Stimulated activated naive CD8-positive, alpha-beta T cell treated with anti-CD3 and anti-CD28 coated beads, Interleukin-15, amount 100 ng/mL, for 72 hours (primary cell): ENCODE data around the gene DGAT2.
A peak's percentile ranks its signal among the peaks of the same experiment; 100 is the strongest.

ENCODE experiments used
- ATAC-seq: fragments of 150-1000 bp; cut with Tn5 transposase; 2 replicates; pipeline ENCODE4 v1.10.0; 2021; ENCODE audit warnings: mild to moderate bottlenecking, moderate library complexity
- DNase-seq, 2 donors: peaks; one replicate each; pipeline ENCODE4 v3.0.0; 2021 to 2022
- H3K27ac Mint-ChIP-seq, 2 donors: one replicate each; pipeline ENCODE4 v1.8.0; 2022; ENCODE audit warnings: mild to moderate bottlenecking in 2 of 2, mixed read lengths in 2 of 2, moderate library complexity in 2 of 2
- H3K27me3 Mint-ChIP-seq: one replicate; pipeline ENCODE4 v1.8.0; 2022; ENCODE audit warnings: mixed read lengths
- H3K4me1 Mint-ChIP-seq: one replicate; pipeline ENCODE4 v1.8.0; 2022; ENCODE audit warnings: mild to moderate bottlenecking, mixed read lengths
- H3K4me3 Mint-ChIP-seq, 2 donors: one replicate each; pipeline ENCODE4 v1.8.0; 2022; ENCODE audit warnings: mild to moderate bottlenecking in 2 of 2, mixed read lengths in 2 of 2, moderate library complexity in 1 of 2
- H3K9me3 Mint-ChIP-seq, 2 donors: one replicate each; pipeline ENCODE4 v1.8.0; 2022; ENCODE audit warnings: mixed read lengths in 2 of 2

DGAT2 gene

GRCh38 chr11:75767228-75767572 is 1.4 kb upstream of the DGAT2 start:
- H3K4me1 Mint-ChIP-seq: peaks cover 28% of the 10 kb centered on the region
- H3K4me3 Mint-ChIP-seq: no peak overlapping the region
- no peak overlapping the region for H3K27ac Mint-ChIP-seq
- no peaks in the 10 kb centered on the region for H3K9me3 Mint-ChIP-seq
- ATAC-seq: no peak
- H3K27me3 Mint-ChIP-seq: peaks cover 32% of the 10 kb centered on the region
- DNase-seq: no peak

GRCh38 chr11:75767793-75768111 is 826 bp upstream of the DGAT2 start:
- Mint-ChIP-seq H3K9me3 (no peaks in the 10 kb centered on the region), H3K4me3 (peak overlapping the region in 1 of 2 donors; percentile 83), H3K4me1 (peaks cover 28% of the 10 kb centered on the region), H3K27ac (peak overlapping the region in 1 of 2 donors; percentile 98), H3K27me3 (peaks cover 32% of the 10 kb centered on the region)
- ATAC-seq: no peak
- no peak for DNase-seq

GRCh38 chr11:75768909-75769771 is 562 bp downstream of the DGAT2 start:
- ATAC-seq (peak; percentile 3), DNase-seq (no peak)
- Mint-ChIP-seq H3K4me3 (peak overlapping the region; percentile 73 to 75), H3K27me3 (peaks cover 32% of the 10 kb centered on the region), H3K27ac (no peak overlapping the region), H3K9me3 (no peaks in the 10 kb centered on the region), H3K4me1 (peaks cover 37% of the 10 kb centered on the region)

- Mint-ChIP-seq H3K4me1 (peaks cover 37% of the 10 kb centered on the region), H3K4me3 (no peak overlapping the region), H3K27me3 (peaks cover 32% of the 10 kb centered on the region), H3K9me3 (no peaks in the 10 kb centered on the region), H3K27ac (no peak overlapping the region)
- no peak for ATAC-seq
- DNase-seq: no peak
These were observed 1.5 kb downstream of the DGAT2 start for GRCh38 chr11:75770102-75770501.

GRCh38 chr11:75771646-75772410 is 3.2 kb downstream of the DGAT2 start:
- Mint-ChIP-seq H3K4me1 (peaks cover 34% of the 10 kb centered on the region), H3K9me3 (no peaks in the 10 kb centered on the region), H3K4me3 (no peak overlapping the region), H3K27ac (no peak overlapping the region), H3K27me3 (peaks cover 32% of the 10 kb centered on the region)
- ATAC-seq (no peak), DNase-seq (no peak)

- ATAC-seq (peak; percentile 84), DNase-seq (peak in 1 of 2 donors; percentile 40)
- peaks cover 32% of the 10 kb centered on the region for H3K4me1 Mint-ChIP-seq
- no peak overlapping the region for H3K4me3 Mint-ChIP-seq
- peak overlapping the region in 1 of 2 donors; percentile 86 for H3K27ac Mint-ChIP-seq
- H3K27me3 Mint-ChIP-seq: peaks cover 24% of the 10 kb centered on the region
- no peaks in the 10 kb centered on the region for H3K9me3 Mint-ChIP-seq
These were observed 5.2 kb downstream of the DGAT2 start for GRCh38 chr11:75773595-75774353.

- H3K27ac Mint-ChIP-seq: no peak overlapping the region
- peaks cover 26% of the 10 kb centered on the region for H3K4me1 Mint-ChIP-seq
- DNase-seq (no peak), ATAC-seq (no peak)
- H3K4me3 Mint-ChIP-seq: no peak overlapping the region
- H3K27me3 Mint-ChIP-seq: peaks cover 13% of the 10 kb centered on the region
- no peaks in the 10 kb centered on the region for H3K9me3 Mint-ChIP-seq
These were observed 6.5 kb downstream of the DGAT2 start for GRCh38 chr11:75775056-75775455.

- no peak overlapping the region for H3K4me3 Mint-ChIP-seq
- no peak overlapping the region for H3K27ac Mint-ChIP-seq
- H3K4me1 Mint-ChIP-seq: peaks cover 26% of the 10 kb centered on the region
These were observed 8.0 kb downstream of the DGAT2 start for GRCh38 chr11:75776546-75776945.

GRCh38 chr11:75777461-75778110 is 9.0 kb downstream of the DGAT2 start:
- no peak for DNase-seq
- H3K27ac Mint-ChIP-seq: peak overlapping the region in 1 of 2 donors; percentile 86
- H3K4me1 Mint-ChIP-seq: peaks cover 26% of the 10 kb centered on the region

More at GRCh38 chr11:75776546-75776945, 8.0 kb downstream of the DGAT2 start:
- Mint-ChIP-seq H3K27me3 (no peaks in the 10 kb centered on the region), H3K9me3 (no peaks in the 10 kb centered on the region)
- ATAC-seq: no peak
- no peak for DNase-seq

GRCh38 chr11:75778962-75779361 is 10.4 kb downstream of the DGAT2 start:
- DNase-seq (no peak), ATAC-seq (no peak)
- Mint-ChIP-seq H3K27me3 (no peaks in the 10 kb centered on the region), H3K4me1 (peaks cover 18% of the 10 kb centered on the region), H3K27ac (no peak overlapping the region), H3K9me3 (no peaks in the 10 kb centered on the region), H3K4me3 (no peak overlapping the region)

More at GRCh38 chr11:75777461-75778110, 9.0 kb downstream of the DGAT2 start:
- Mint-ChIP-seq H3K4me3 (no peak overlapping the region), H3K9me3 (no peaks in the 10 kb centered on the region), H3K27me3 (no peaks in the 10 kb centered on the region)
- ATAC-seq: peak; percentile 59

DNA sequence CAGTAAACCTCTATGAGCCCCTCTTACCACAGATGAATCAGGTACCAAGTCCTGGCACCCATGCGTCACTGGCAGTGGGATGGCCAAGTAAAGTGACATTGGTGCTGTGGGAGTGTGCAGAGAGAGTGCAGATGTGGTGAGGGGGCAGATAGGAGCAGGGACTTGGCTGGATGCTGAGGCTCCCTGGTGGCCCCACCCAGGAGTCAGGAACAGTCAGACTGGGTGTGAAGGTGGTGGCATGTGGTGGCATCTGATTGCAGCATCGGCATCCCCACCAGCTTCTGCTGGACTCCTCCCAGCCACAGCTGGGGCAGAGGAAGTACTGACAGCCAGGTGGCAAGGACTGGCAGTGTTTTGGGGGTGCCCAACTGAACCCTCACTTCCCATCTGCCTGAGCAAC is 11.4 kb downstream of the DGAT2 start:
- no peaks in the 10 kb centered on the region for H3K27me3 Mint-ChIP-seq
- H3K4me1 Mint-ChIP-seq: peaks cover 17% of the 10 kb centered on the region
- no peak overlapping the region for H3K4me3 Mint-ChIP-seq
- DNase-seq (no peak), ATAC-seq (no peak)
- no peaks in the 10 kb centered on the region for H3K9me3 Mint-ChIP-seq
- H3K27ac Mint-ChIP-seq: no peak overlapping the region

DNA sequence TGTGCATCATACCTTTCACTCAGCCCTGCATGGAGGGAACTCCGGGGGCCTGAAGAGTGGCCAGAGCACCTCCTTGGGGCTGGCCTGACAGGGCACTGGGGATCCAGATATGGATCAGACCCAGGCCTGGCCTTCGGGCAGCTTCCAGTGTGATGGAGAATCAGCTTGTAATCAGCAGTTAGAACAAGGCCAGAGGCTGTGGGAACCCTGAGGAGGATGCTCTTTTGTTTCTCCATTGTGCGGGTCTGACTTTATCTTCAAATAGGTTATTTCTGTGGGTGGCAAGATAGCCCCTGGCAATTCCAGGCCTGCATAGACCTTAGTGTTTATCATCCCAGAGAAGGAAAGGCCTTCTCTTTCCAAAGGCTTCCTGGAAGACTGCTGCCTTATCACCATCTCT is 12.3 kb downstream of the DGAT2 start:
- no peaks in the 10 kb centered on the region for H3K9me3 Mint-ChIP-seq
- no peak for DNase-seq
- H3K4me3 Mint-ChIP-seq: no peak overlapping the region
- H3K27me3 Mint-ChIP-seq: no peaks in the 10 kb centered on the region
- peaks cover 17% of the 10 kb centered on the region for H3K4me1 Mint-ChIP-seq
- ATAC-seq: no peak
- H3K27ac Mint-ChIP-seq: no peak overlapping the region

GRCh38 chr11:75781296-75781695 is 12.7 kb downstream of the DGAT2 start:
- no peak for ATAC-seq
- H3K4me3 Mint-ChIP-seq: no peak overlapping the region
- DNase-seq: no peak
- no peaks in the 10 kb centered on the region for H3K9me3 Mint-ChIP-seq
- H3K27ac Mint-ChIP-seq: no peak overlapping the region
- no peaks in the 10 kb centered on the region for H3K27me3 Mint-ChIP-seq
- peaks cover 17% of the 10 kb centered on the region for H3K4me1 Mint-ChIP-seq

DNA sequence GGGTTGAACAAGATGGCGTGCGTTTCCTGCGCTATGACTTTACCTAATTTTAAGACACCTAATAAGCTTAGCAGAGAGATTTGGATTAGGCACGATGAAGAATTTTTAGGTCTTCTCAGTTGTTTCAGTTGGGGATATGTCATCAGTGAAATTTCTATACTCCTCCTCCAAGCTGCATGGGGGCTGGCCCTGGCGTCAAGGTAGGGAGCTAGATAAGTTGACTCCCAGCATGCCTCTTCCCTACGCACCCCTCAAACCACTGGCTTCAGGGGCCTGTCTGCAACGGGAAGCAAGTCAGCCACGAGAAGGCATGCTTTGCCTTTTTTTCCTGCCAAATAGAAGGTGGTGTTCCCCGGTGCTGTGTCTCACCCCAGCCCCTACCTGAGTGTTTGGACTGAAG is 13.3 kb downstream of the DGAT2 start:
- ATAC-seq (no peak), DNase-seq (no peak)
- H3K4me3 Mint-ChIP-seq: no peak overlapping the region
- H3K9me3 Mint-ChIP-seq: no peaks in the 10 kb centered on the region
- no peaks in the 10 kb centered on the region for H3K27me3 Mint-ChIP-seq
- H3K27ac Mint-ChIP-seq: no peak overlapping the region
- H3K4me1 Mint-ChIP-seq: peaks cover 15% of the 10 kb centered on the region

DNA sequence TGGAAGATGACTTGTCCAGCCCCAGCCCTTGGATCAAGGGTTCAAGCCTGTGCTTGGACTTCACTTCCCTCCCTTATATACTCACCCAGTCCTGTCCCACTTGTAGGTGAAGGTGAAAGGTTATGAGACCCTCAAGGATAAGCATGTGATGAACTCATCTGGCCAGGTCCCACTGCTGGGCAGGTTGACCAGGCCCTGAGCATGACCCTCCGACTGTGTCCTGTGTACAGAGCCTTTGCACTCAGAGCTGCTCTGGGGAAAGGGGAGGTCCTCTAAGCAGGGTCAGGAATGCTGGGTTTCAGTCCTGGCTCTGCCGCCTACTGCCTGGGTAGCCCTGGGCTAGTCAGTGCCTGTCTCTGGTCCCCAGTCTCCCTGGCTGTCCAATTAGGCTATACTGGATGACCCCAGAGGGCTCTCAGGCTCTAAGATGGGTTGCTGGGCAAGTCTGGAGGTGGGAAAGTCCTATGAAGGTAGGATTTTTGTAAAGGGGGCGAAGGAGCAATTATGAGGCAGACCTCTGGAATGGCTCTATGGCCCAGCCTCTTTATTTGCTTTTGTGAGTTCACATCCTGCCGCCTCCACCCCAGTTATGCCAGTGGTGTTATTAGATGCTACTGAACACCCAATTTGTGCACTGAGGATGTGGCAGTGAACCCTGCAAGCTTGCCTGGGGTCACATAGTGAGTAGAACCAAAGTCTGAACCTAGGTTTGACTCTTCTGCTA is 14.1 kb downstream of the DGAT2 start:
- Mint-ChIP-seq H3K27ac (no peak overlapping the region), H3K27me3 (no peaks in the 10 kb centered on the region), H3K4me3 (no peak overlapping the region), H3K4me1 (peaks cover 6% of the 10 kb centered on the region), H3K9me3 (no peaks in the 10 kb centered on the region)
- DNase-seq: no peak
- ATAC-seq: no peak
